Neural progenitor cell (in vitro differentiated cells): ENCODE measurements around the gene ZNF587B. TPM values are rescaled to one million over a fixed set of nuclear protein-coding genes. Genes with fewer than 3 reads are reported as not detected.
"Not testable (repeated sequence)": the region's sequence is repeated elsewhere in the genome, so short reads cannot be mapped to it uniquely, and the experiment has no call there.

Experiments used
- DNase-seq: peaks from one replicate; pipeline ENCODE4 v3.0.0-alpha.2; 2016; ENCODE audit warnings: low spot score
- H2AFZ ChIP-seq: fragments of 200-600 bp; sonication (generic); replicated peaks from 2 replicates; pipeline ENCODE4 v1.6.1; 2016; ENCODE audit warnings: antibody characterized with exemption
- H3F3A ChIP-seq: fragments of 200-600 bp; sonication (generic); 2 replicates; pipeline ENCODE4 v1.6.1; 2016; ENCODE audit warnings: antibody characterized with exemption, low read depth
- H3K27ac ChIP-seq: fragments of 200-600 bp; sonication (generic); 2 replicates; pipeline ENCODE4 v1.5.1; 2016; ENCODE audit warnings: mild to moderate bottlenecking
- H3K27me3 ChIP-seq: fragments of 200-600 bp; sonication (generic); 2 replicates; pipeline ENCODE4 v1.6.1; 2016; ENCODE audit warnings: mild to moderate bottlenecking, moderate library complexity
- H3K36me3 ChIP-seq: fragments of 200-600 bp; sonication (generic); 2 replicates; pipeline ENCODE4 v1.5.1; 2016
- H3K4me1 ChIP-seq: fragments of 200-600 bp; sonication (generic); 2 replicates; pipeline ENCODE4 v1.6.1; 2016; ENCODE audit warnings: mixed run types
- H3K4me2 ChIP-seq: fragments of 200-600 bp; sonication (generic); 2 replicates; pipeline ENCODE4 v1.6.1; 2016
- H3K4me3 ChIP-seq: fragments of 200-600 bp; sonication (generic); 2 replicates; pipeline ENCODE4 v1.5.1; 2016
- H3K79me2 ChIP-seq: fragments of 200-600 bp; sonication (generic); 2 replicates; pipeline ENCODE4 v1.6.1; 2016; ENCODE audit warnings: low read depth
- H3K9ac ChIP-seq: fragments of 200-600 bp; sonication (generic); 2 replicates; pipeline ENCODE4 v1.6.1; 2016
- H3K9me3 ChIP-seq: fragments of 200-600 bp; sonication (generic); 2 replicates; pipeline ENCODE4 v1.5.1; 2016; ENCODE audit warnings: low read depth
- H4K20me1 ChIP-seq: fragments of 200-600 bp; sonication (generic); 2 replicates; pipeline ENCODE4 v1.6.1; 2016; ENCODE audit warnings: low read depth
- H3K27ac Mint-ChIP-seq: 3 replicates; pipeline ENCODE4 v1.8.0; 2021; ENCODE audit warnings: mixed read lengths
- H3K27me3 Mint-ChIP-seq: 2 replicates; pipeline ENCODE4 v1.8.0; 2022; ENCODE audit warnings: low read depth, mild to moderate bottlenecking, inconsistent platforms, moderate library complexity, mixed read lengths; ENCODE audit not compliant: insufficient read depth
- H3K36me3 Mint-ChIP-seq: 3 replicates; pipeline ENCODE4 v1.8.0; 2021; ENCODE audit warnings: mixed read lengths
- H3K4me1 Mint-ChIP-seq: 3 replicates; pipeline ENCODE4 v1.8.0; 2021; ENCODE audit warnings: mixed read lengths
- H3K4me3 Mint-ChIP-seq: 3 replicates; pipeline ENCODE4 v1.8.0; 2021; ENCODE audit warnings: mild to moderate bottlenecking, moderate library complexity, mixed read lengths
- H3K9me3 Mint-ChIP-seq: 3 replicates; pipeline ENCODE4 v1.8.0; 2020; ENCODE audit warnings: mixed read lengths
- CTCF ChIP-seq: fragments of 200-600 bp; sonication (generic); IDR thresholded peaks from 2 replicates; pipeline ENCODE4 v1.5.1; 2017; ENCODE audit warnings: antibody characterized with exemption, mild to moderate bottlenecking
- EZH2 ChIP-seq: fragments of 200-600 bp; sonication (generic); IDR thresholded peaks from 2 replicates; pipeline ENCODE4 v1.6.1; 2017; ENCODE audit warnings: antibody characterized with exemption, mild to moderate bottlenecking, moderate library complexity
- EZH2phosphoT487 ChIP-seq: fragments of 200-600 bp; sonication (generic); IDR thresholded peaks from 2 replicates; pipeline ENCODE4 v1.6.1; 2017; ENCODE audit warnings: antibody characterized with exemption
- total RNA-seq: library from RNA; depleted of rRNA; stranded (reverse); fragments of >200 nt; gene quantifications from 2 replicates; pipeline ENCODE4 v1.2.3, GENCODE V29; 2015; ENCODE audit warnings: low replicate concordance

Gene ZNF587B
- total RNA-seq, 1 donor from 2014 or later, result 24.7 TPM

- peaks cover 83% of the 10 kb centered on the region for H3K9me3 Mint-ChIP-seq
- H3K4me1 ChIP-seq, result no peaks in the 10 kb centered on the region
- peaks cover 17% of the 10 kb centered on the region for H3K36me3 ChIP-seq
- H2AFZ ChIP-seq, result no peak overlapping the region
- no peak overlapping the region for H3K27ac ChIP-seq
- TF ChIP-seq CTCF (no peak), EZH2phosphoT487 (no peak), EZH2 (no peak)
- H3F3A ChIP-seq, result peaks cover 55% of the 10 kb centered on the region
- no peak overlapping the region for H3K4me2 ChIP-seq
- H3K79me2 ChIP-seq, result peaks cover 80% of the 10 kb centered on the region
- H3K27me3 Mint-ChIP-seq, result peaks cover 2% of the 10 kb centered on the region
- H3K4me3 Mint-ChIP-seq, result no peak overlapping the region
- H3K9ac ChIP-seq, result no peak overlapping the region
- peaks cover 8% of the 10 kb centered on the region for H3K9me3 ChIP-seq
- H3K36me3 Mint-ChIP-seq, result peaks cover 78% of the 10 kb centered on the region
- no peak for DNase-seq
- no peaks in the 10 kb centered on the region for H3K4me1 Mint-ChIP-seq
- peaks cover 5% of the 10 kb centered on the region for H4K20me1 ChIP-seq
- no peaks in the 10 kb centered on the region for H3K27me3 ChIP-seq
- H3K27ac Mint-ChIP-seq, result no peak overlapping the region
- H3K4me3 ChIP-seq, result no peak overlapping the region
Observed at GRCh38 chr19:57867868-57868492, 37.9 kb downstream of the ZNF587B start.

- not testable (repeated sequence) for H3K4me3 Mint-ChIP-seq, H3K4me1 Mint-ChIP-seq, H3K4me3 ChIP-seq, H3K27ac ChIP-seq, H3K27me3 Mint-ChIP-seq, H3K4me2 ChIP-seq, H2AFZ ChIP-seq, H3K9ac ChIP-seq, H3K4me1 ChIP-seq, H4K20me1 ChIP-seq, H3K27ac Mint-ChIP-seq, DNase-seq, H3K27me3 ChIP-seq
- Mint-ChIP-seq H3K9me3 (peaks cover 84% of the 10 kb centered on the region), H3K36me3 (peaks cover 79% of the 10 kb centered on the region)
- H3K9me3 ChIP-seq, result peaks cover 20% of the 10 kb centered on the region
- H3K79me2 ChIP-seq, result peaks cover 83% of the 10 kb centered on the region
- H3K36me3 ChIP-seq, result peaks cover 30% of the 10 kb centered on the region
- H3F3A ChIP-seq, result peaks cover 55% of the 10 kb centered on the region
Observed at GRCh38 chr19:57869655-57870054, 39.6 kb downstream of the ZNF587B start.

- H3K36me3 ChIP-seq, result peaks cover 28% of the 10 kb centered on the region
- no peak overlapping the region for H3K4me3 ChIP-seq
- H3K27me3 ChIP-seq, result no peaks in the 10 kb centered on the region
- H3K27ac ChIP-seq, result no peak overlapping the region
- peaks cover 49% of the 10 kb centered on the region for H3F3A ChIP-seq
- Mint-ChIP-seq H3K27ac (no peak overlapping the region), H3K27me3 (peaks cover 8% of the 10 kb centered on the region), H3K4me3 (no peak overlapping the region), H3K36me3 (peaks cover 76% of the 10 kb centered on the region), H3K4me1 (no peaks in the 10 kb centered on the region), H3K9me3 (peaks cover 82% of the 10 kb centered on the region)
- H3K9ac ChIP-seq, result no peak overlapping the region
- no peak overlapping the region for H3K4me2 ChIP-seq
- no peak for DNase-seq
- peaks cover 20% of the 10 kb centered on the region for H3K9me3 ChIP-seq
- H4K20me1 ChIP-seq, result peaks cover 3% of the 10 kb centered on the region
- H3K4me1 ChIP-seq, result no peaks in the 10 kb centered on the region
- peaks cover 79% of the 10 kb centered on the region for H3K79me2 ChIP-seq
- H2AFZ ChIP-seq, result no peak overlapping the region
- TF ChIP-seq CTCF, result no peak
- no peak for TF ChIP-seq EZH2
- TF ChIP-seq EZH2phosphoT487, result no peak
Observed at GRCh38 chr19:57870225-57870624, 40.1 kb downstream of the ZNF587B start.

GRCh38 chr19:57872450-57872849, 42.4 kb downstream of the ZNF587B start:
- no peak overlapping the region for H3K4me3 Mint-ChIP-seq
- H3K4me1 Mint-ChIP-seq, result no peaks in the 10 kb centered on the region
- peaks cover 33% of the 10 kb centered on the region for H3K36me3 ChIP-seq
- peaks cover 81% of the 10 kb centered on the region for H3K9me3 Mint-ChIP-seq
- no peak overlapping the region for H2AFZ ChIP-seq
- peaks cover 20% of the 10 kb centered on the region for H3K9me3 ChIP-seq
- no peak overlapping the region for H3K27ac ChIP-seq
- H3K27ac Mint-ChIP-seq, result no peak overlapping the region
- no peaks in the 10 kb centered on the region for H3K27me3 ChIP-seq
- H3F3A ChIP-seq, result peaks cover 32% of the 10 kb centered on the region
- no peak overlapping the region for H3K4me3 ChIP-seq
- peaks cover 83% of the 10 kb centered on the region for H3K79me2 ChIP-seq
- no peaks in the 10 kb centered on the region for H4K20me1 ChIP-seq
- no peak for DNase-seq
- H3K27me3 Mint-ChIP-seq, result peaks cover 14% of the 10 kb centered on the region
- no peak overlapping the region for H3K9ac ChIP-seq
- TF ChIP-seq EZH2phosphoT487 (no peak), EZH2 (no peak), CTCF (no peak)
- no peaks in the 10 kb centered on the region for H3K4me1 ChIP-seq
- H3K4me2 ChIP-seq, result no peak overlapping the region
- peaks cover 75% of the 10 kb centered on the region for H3K36me3 Mint-ChIP-seq

GRCh38 chr19:57873883-57874799, 44.0 kb downstream of the ZNF587B start:
- not testable (repeated sequence) for H3K9ac ChIP-seq, H3K27ac Mint-ChIP-seq, H3K4me3 ChIP-seq, H3K4me1 Mint-ChIP-seq, H3K27ac ChIP-seq, H3K4me3 Mint-ChIP-seq, DNase-seq, H3K4me1 ChIP-seq, H3K4me2 ChIP-seq, H2AFZ ChIP-seq, H4K20me1 ChIP-seq, H3K27me3 ChIP-seq
- Histone ChIP-seq H3K9me3 (peaks cover 20% of the 10 kb centered on the region), H3K79me2 (peaks cover 87% of the 10 kb centered on the region), H3K36me3 (peaks cover 35% of the 10 kb centered on the region), H3F3A (peaks cover 23% of the 10 kb centered on the region)
- Mint-ChIP-seq H3K9me3 (peaks cover 80% of the 10 kb centered on the region), H3K27me3 (peaks cover 14% of the 10 kb centered on the region), H3K36me3 (peaks cover 76% of the 10 kb centered on the region)
